ENCODE data around the gene SLC6A19. TPM values are rescaled to one million over a fixed set of nuclear protein-coding genes. Genes with fewer than 3 reads are reported as not detected.
A peak's percentile ranks its signal among the peaks of the same experiment; 100 is the strongest.

Gene SLC6A19
- total RNA-seq, 1 donor from 2014 or later, result not detected

- Histone ChIP-seq H3K36me3 (no peaks in the 10 kb centered on the region), H3K27me3 (no peaks in the 10 kb centered on the region), H3K4me1 (no peaks in the 10 kb centered on the region), H3K27ac (no peak overlapping the region), H3K4me3 (no peak overlapping the region), H3K9me3 (no peaks in the 10 kb centered on the region)
- intact Hi-C loops (cut with DNase I), result no loop called here
- no peak for DNase-seq (ENCODE audit: low spot score in 2 of 2)
- TF ChIP-seq CTCF (IDR thresholded peaks at IDR 0.05), result no peak
Measured at GRCh38 chr5:1171340-1171941, 30.0 kb upstream of the SLC6A19 start.

GRCh38 chr5:1172007-1172581 is 29.3 kb upstream of the SLC6A19 start:
- Histone ChIP-seq H3K36me3 (no peaks in the 10 kb centered on the region), H3K4me3 (no peak overlapping the region), H3K27me3 (no peaks in the 10 kb centered on the region), H3K4me1 (no peaks in the 10 kb centered on the region), H3K27ac (no peak overlapping the region), H3K9me3 (no peaks in the 10 kb centered on the region)
- intact Hi-C loops (cut with DNase I), result no loop called here
- no peak for TF ChIP-seq CTCF (IDR thresholded peaks at IDR 0.05)
- DNase-seq (ENCODE audit: low spot score in 2 of 2), result no peak

- H3K27ac ChIP-seq, result no peak overlapping the region
- DNase-seq (ENCODE audit: low spot score in 2 of 2), result no peak
- H3K27me3 ChIP-seq, result no peaks in the 10 kb centered on the region
- intact Hi-C loops (cut with DNase I), result no loop called here
- H3K4me1 ChIP-seq, result no peaks in the 10 kb centered on the region
- H3K4me3 ChIP-seq, result no peak overlapping the region
- no peaks in the 10 kb centered on the region for H3K36me3 ChIP-seq
- no peaks in the 10 kb centered on the region for H3K9me3 ChIP-seq
- TF ChIP-seq CTCF (IDR thresholded peaks at IDR 0.05), result no peak
Measured at GRCh38 chr5:1172670-1173404, 28.6 kb upstream of the SLC6A19 start.

DNA sequence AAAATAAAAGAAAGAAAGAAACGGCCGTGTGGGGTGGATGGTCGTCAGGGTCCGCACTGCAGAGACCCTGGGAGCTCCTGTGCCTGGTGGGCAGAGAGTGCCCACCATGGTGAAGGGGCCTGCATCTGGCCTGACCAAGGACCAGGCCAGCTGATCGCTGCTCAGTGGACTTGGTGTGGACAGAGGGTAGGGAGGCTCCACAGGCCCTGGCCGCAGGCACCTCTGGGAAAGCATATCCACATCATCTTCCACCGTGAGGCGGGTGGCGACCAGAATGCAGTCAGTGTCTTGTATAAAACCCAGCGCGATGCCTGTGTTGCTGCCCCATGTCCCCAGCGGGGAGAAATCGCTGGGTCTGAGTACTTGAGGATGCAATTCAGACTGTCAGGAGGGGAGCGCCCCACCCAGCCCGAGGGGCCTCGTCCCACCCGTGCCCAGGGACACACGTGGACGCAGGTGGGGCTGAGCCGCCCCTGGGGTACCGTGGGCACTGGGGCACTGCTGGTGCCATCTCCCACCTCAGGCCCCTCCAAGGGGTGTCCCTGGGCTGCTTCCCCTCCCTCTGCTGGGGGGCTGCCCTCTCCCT is 27.8 kb upstream of the SLC6A19 start:
- Histone ChIP-seq H3K4me3 (no peak overlapping the region), H3K4me1 (no peaks in the 10 kb centered on the region), H3K36me3 (no peaks in the 10 kb centered on the region), H3K9me3 (no peaks in the 10 kb centered on the region), H3K27me3 (no peaks in the 10 kb centered on the region), H3K27ac (no peak overlapping the region)
- intact Hi-C loops (cut with DNase I), result no loop called here
- DNase-seq (ENCODE audit: low spot score in 2 of 2), result no peak
- no peak for TF ChIP-seq CTCF (IDR thresholded peaks at IDR 0.05)

DNA sequence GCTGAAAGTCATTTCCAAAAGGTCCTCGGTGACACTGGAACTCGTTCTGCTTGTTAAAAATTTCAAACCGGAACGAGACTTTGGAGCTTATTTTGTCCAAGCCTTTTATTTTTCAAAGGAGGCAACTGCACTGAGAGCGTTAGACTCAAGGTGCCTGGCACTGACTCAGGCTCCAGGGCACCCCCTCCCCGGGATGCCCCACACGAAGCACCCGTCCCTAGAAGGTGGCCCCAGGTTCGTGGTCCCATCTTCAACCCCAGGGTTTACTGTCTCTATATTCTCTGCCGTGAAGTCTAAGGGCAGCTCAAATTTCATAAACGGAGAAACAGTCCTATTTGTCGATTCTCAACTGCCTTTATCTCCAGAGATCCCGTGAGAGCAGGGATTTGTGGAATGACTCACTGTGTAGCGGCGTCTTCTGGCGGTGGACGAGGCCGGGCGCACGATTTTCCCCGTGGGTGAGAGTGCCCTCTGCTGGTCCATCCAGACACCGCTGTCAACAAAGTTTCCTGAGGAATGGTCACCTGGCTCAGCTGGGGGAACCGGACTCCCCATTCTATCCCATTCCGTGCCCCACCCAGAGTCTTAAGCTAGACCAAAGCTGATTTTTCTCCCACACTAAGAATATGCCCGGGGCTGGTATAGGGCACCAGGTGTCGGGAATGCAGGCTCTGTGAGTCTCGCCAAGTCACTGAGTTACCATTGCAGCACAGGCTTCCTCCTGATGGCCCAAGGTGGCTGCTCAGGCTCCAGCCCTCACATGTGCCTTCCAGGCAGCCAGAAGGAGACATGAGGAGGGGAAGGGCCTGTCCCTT is 27.1 kb upstream of the SLC6A19 start:
- peak in 2 of 3 experiments; percentile 38 to 47 for TF ChIP-seq CTCF (IDR thresholded peaks at IDR 0.05)
- DNase-seq (ENCODE audit: low spot score in 2 of 2), result no peak
- H3K36me3 ChIP-seq, result no peaks in the 10 kb centered on the region
- no peaks in the 10 kb centered on the region for H3K27me3 ChIP-seq
- H3K27ac ChIP-seq, result no peak overlapping the region
- intact Hi-C loops (cut with DNase I), result no loop called here
- no peak overlapping the region for H3K4me3 ChIP-seq
- H3K9me3 ChIP-seq, result no peaks in the 10 kb centered on the region
- no peaks in the 10 kb centered on the region for H3K4me1 ChIP-seq

Measured in ascending aorta (tissue), 2 donors.